Esophagus (tissue), 2 donors: Measurements from ENCODE around the gene PPP1R15A. TPM values are rescaled to one million over a fixed set of nuclear protein-coding genes. Genes with fewer than 3 reads are reported as not detected.
"Not testable (repeated sequence)": the region's sequence is repeated elsewhere in the genome, so short reads cannot be mapped to it uniquely, and the experiment has no call there.

Experiments
- H3K27ac ChIP-seq, 2 donors: one replicate each; pipeline ENCODE4 v1.5.1; 2013; ENCODE audit warnings: low read depth in 2 of 2, mild to moderate bottlenecking in 2 of 2, inconsistent platforms in 1 of 2, low read length in 1 of 2, moderate library complexity in 1 of 2
- H3K27me3 ChIP-seq, 2 donors: one replicate each; pipeline ENCODE4 v1.6.1; 2013; ENCODE audit warnings: low read length in 2 of 2, control low read depth in 1 of 2, mild to moderate bottlenecking in 1 of 2; ENCODE audit not compliant: insufficient read depth in 2 of 2, control insufficient read depth in 1 of 2
- H3K36me3 ChIP-seq, 2 donors: one replicate each; pipeline ENCODE4 v1.6.1; 2013; ENCODE audit warnings: low read length in 1 of 2; ENCODE audit not compliant: control insufficient read depth in 2 of 2, insufficient read depth in 2 of 2
- H3K4me1 ChIP-seq, 2 donors: one replicate each; pipeline ENCODE4 v1.6.1; 2013; ENCODE audit warnings: low read length in 1 of 2; ENCODE audit not compliant: control insufficient read depth in 2 of 2, insufficient read depth in 2 of 2
- H3K4me3 ChIP-seq, 2 donors: one replicate each; pipeline ENCODE4 v1.5.1; 2013; ENCODE audit warnings: low read length in 2 of 2, mild to moderate bottlenecking in 2 of 2, low read depth in 1 of 2, moderate library complexity in 1 of 2
- H3K9me3 ChIP-seq, 2 donors: one replicate each; pipeline ENCODE4 v1.6.1; 2013; ENCODE audit warnings: mild to moderate bottlenecking in 2 of 2, low read depth in 1 of 2, low read length in 1 of 2, moderate library complexity in 1 of 2; ENCODE audit not compliant: control insufficient read depth in 2 of 2, insufficient read depth in 1 of 2
- WGBS, 2 donors: extraction: QIAGEN DNeasy Blood & Tissue Kit; methylation state at CpG; one replicate each; pipeline ENCODE4 v1.1.7; 2013; 5-methylcytosine and 5-hydroxymethylcytosine counted together
- polyA plus RNA-seq, 2 donors: library from polyadenylated mRNA; stranded (reverse); fragments of 200-250 nt; gene quantifications; one replicate each; pipeline ENCODE4 v1.2.3, GENCODE V29; 2013
- donor health status: healthy with polysubstance abuse.
- donor health status: Bipolar disorder and iron deficiency.

Gene PPP1R15A
- polyA plus RNA-seq, 2 donors: 38.0 to 145 TPM

- Histone ChIP-seq H3K4me1 (no peaks in the 10 kb centered on the region), H3K4me3 (no peak overlapping the region), H3K27me3 (no peaks in the 10 kb centered on the region), H3K27ac (peak overlapping the region; percentile 26 to 44), H3K36me3 (no peaks in the 10 kb centered on the region), H3K9me3 (no peaks in the 10 kb centered on the region)
- WGBS, 2 donors: 30 to 35% methylated on average over 29 of the region's 29 CpGs
These were observed 35.1 kb upstream of the PPP1R15A start for GRCh38 chr19:48837051-48837524.

GRCh38 chr19:48837687-48838086 is 34.5 kb upstream of the PPP1R15A start:
- H3K4me1 ChIP-seq: no peaks in the 10 kb centered on the region
- H3K27me3 ChIP-seq: no peaks in the 10 kb centered on the region
- WGBS, 2 donors: 78 to 80% methylated on average over 9 of the region's 9 CpGs
- H3K36me3 ChIP-seq: no peaks in the 10 kb centered on the region
- H3K4me3 ChIP-seq: no peak overlapping the region
- H3K27ac ChIP-seq: no peak overlapping the region
- H3K9me3 ChIP-seq: no peaks in the 10 kb centered on the region

GRCh38 chr19:48841047-48841446 is 31.2 kb upstream of the PPP1R15A start:
- H3K4me3 ChIP-seq: no peak overlapping the region
- H3K27me3 ChIP-seq: no peaks in the 10 kb centered on the region
- peaks cover 0 to 3% of the 10 kb centered on the region in 2 donors for H3K36me3 ChIP-seq
- no peaks in the 10 kb centered on the region for H3K9me3 ChIP-seq
- H3K27ac ChIP-seq: no peak overlapping the region
- WGBS, 2 donors: 91 to 93% methylated on average over 16 of the region's 16 CpGs
- no peaks in the 10 kb centered on the region for H3K4me1 ChIP-seq

- Histone ChIP-seq H3K27ac (no peak overlapping the region), H3K36me3 (peaks cover 0 to 3% of the 10 kb centered on the region in 2 donors), H3K4me1 (no peaks in the 10 kb centered on the region), H3K4me3 (no peak overlapping the region), H3K27me3 (no peaks in the 10 kb centered on the region), H3K9me3 (no peaks in the 10 kb centered on the region)
- WGBS, 2 donors: 91 to 94% methylated on average over 6 of the region's 6 CpGs
These were observed 30.6 kb upstream of the PPP1R15A start for GRCh38 chr19:48841571-48841970.

GRCh38 chr19:48842789-48843162 is 29.4 kb upstream of the PPP1R15A start:
- H3K4me1 ChIP-seq: no peaks in the 10 kb centered on the region
- 44% methylated on average over 2 of the region's 2 CpGs for WGBS, 2 donors
- no peak overlapping the region for H3K27ac ChIP-seq
- H3K36me3 ChIP-seq: peaks cover 0 to 3% of the 10 kb centered on the region in 2 donors
- H3K27me3 ChIP-seq: no peaks in the 10 kb centered on the region
- no peaks in the 10 kb centered on the region for H3K9me3 ChIP-seq
- no peak overlapping the region for H3K4me3 ChIP-seq

GRCh38 chr19:48844472-48844871 is 27.7 kb upstream of the PPP1R15A start:
- Histone ChIP-seq H3K36me3 (peaks cover 0 to 3% of the 10 kb centered on the region in 2 donors), H3K9me3 (no peaks in the 10 kb centered on the region), H3K27ac (no peak overlapping the region), H3K4me3 (no peak overlapping the region), H3K4me1 (no peaks in the 10 kb centered on the region), H3K27me3 (no peaks in the 10 kb centered on the region)
- WGBS, 2 donors: 83 to 88% methylated on average over 2 of the region's 2 CpGs

DNA sequence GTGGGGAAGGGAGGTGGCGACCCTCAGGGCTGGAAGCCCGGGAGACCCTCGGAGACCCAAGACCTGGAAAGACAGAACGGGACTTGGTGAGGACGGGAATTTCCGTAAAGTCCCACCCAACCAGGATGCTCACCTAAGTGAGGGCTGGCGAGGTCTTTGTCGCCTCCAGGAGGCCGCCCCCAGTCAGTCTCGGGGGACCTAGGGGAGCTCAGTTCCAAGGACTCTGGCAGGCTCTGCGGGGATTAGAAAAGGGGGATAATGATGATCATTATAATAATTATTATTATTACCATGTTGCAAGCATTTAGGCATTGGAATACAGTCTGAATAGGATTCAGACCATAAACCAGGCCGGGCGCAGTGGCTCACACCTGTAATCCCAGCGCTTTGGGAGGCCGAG is 26.8 kb upstream of the PPP1R15A start:
- Histone ChIP-seq H3K27ac (no peak overlapping the region), H3K36me3 (peaks cover 0 to 3% of the 10 kb centered on the region in 2 donors), H3K4me3 (no peak overlapping the region), H3K9me3 (no peaks in the 10 kb centered on the region), H3K27me3 (no peaks in the 10 kb centered on the region), H3K4me1 (no peaks in the 10 kb centered on the region)
- 94 to 95% methylated on average over 15 of the region's 15 CpGs for WGBS, 2 donors

DNA sequence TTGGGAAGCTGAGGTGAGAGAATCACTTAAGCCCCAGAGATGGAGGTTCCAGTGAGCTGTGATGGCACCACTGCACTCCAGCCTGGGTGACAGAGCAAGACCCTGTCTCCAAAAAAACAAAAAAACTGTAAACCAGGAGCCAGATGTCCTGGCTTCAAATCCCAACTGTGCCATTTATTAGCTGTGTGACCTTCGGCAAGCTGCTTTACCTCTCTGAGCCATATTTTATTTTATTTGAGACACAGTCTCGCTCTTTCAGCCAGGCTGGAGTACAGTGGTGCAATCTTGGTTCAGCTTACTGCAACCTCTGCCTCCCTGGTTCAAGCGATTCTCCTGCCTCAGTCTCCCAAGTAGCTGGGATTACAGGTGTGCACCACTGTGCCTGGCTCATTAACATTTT is 25.6 kb upstream of the PPP1R15A start:
- H3K4me1 ChIP-seq: not testable (repeated sequence)
- WGBS, 2 donors: 94 to 100% methylated on average over 3 of the region's 3 CpGs

DNA sequence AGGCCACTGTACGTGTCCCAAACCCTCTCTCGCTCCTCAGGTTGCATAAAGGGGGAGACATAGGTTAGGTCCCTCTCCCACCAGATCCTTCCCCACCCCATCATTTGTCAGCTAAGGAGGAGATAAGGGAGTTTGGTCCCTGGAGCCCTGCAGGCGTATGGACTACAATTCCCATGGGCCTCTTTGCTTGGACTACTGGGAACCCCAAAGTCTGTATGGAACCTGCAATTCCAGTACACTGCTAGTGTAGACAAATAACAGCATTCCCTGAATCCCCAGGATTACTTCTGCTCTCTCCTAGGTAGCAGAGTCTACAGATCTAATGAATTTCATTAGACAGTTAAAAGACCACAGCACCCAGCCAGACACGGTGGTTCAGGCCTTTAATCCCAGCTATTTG is 19.9 kb upstream of the PPP1R15A start:
- 91 to 92% methylated on average over 4 of the region's 4 CpGs for WGBS, 2 donors
- H3K4me3 ChIP-seq: no peak overlapping the region
- H3K27ac ChIP-seq: no peak overlapping the region
- H3K27me3 ChIP-seq: no peaks in the 10 kb centered on the region
- no peaks in the 10 kb centered on the region for H3K36me3 ChIP-seq
- H3K9me3 ChIP-seq: no peaks in the 10 kb centered on the region
- H3K4me1 ChIP-seq: no peaks in the 10 kb centered on the region

More for the DNA sequence above, 25.6 kb upstream of the PPP1R15A start:
- H3K36me3 ChIP-seq, H3K9me3 ChIP-seq, H3K27me3 ChIP-seq, H3K27ac ChIP-seq, H3K4me3 ChIP-seq: not testable (repeated sequence)

DNA sequence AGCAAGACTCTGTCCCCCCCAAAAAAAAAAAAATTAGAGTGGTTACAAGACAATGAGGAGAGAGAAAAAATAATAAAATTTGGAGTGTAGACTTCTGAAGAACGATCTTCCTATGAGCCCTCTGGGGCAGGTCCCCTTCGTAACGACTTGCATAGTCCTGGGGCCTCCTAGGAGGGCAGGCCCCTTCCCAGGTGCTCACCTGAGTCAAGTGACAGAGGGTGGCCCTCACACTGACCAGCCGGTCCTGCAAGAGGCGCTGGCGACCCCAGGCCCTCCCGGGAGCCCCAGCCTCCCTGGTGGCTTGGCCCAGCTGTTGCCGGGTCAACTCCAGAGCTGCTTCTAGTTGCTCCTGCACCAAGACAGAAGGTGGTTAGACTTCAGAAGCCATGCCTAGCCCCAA is 18.7 kb upstream of the PPP1R15A start:
- Histone ChIP-seq H3K27ac (no peak overlapping the region), H3K4me1 (no peaks in the 10 kb centered on the region), H3K27me3 (no peaks in the 10 kb centered on the region), H3K4me3 (no peak overlapping the region), H3K36me3 (no peaks in the 10 kb centered on the region), H3K9me3 (no peaks in the 10 kb centered on the region)
- WGBS, 2 donors: 87 to 90% methylated on average over 8 of the region's 8 CpGs
